Measurements from ENCODE around the gene PER1. TPM values are rescaled to one million over a fixed set of nuclear protein-coding genes. Genes with fewer than 3 reads are reported as not detected.

The PER1 gene
- total and polyA plus RNA-seq, 2 of the 13 experiments (the other 11 are each of a cell fraction or from before 2014, with no cell fraction given) = 2.6 to 3.6 TPM

DNA sequence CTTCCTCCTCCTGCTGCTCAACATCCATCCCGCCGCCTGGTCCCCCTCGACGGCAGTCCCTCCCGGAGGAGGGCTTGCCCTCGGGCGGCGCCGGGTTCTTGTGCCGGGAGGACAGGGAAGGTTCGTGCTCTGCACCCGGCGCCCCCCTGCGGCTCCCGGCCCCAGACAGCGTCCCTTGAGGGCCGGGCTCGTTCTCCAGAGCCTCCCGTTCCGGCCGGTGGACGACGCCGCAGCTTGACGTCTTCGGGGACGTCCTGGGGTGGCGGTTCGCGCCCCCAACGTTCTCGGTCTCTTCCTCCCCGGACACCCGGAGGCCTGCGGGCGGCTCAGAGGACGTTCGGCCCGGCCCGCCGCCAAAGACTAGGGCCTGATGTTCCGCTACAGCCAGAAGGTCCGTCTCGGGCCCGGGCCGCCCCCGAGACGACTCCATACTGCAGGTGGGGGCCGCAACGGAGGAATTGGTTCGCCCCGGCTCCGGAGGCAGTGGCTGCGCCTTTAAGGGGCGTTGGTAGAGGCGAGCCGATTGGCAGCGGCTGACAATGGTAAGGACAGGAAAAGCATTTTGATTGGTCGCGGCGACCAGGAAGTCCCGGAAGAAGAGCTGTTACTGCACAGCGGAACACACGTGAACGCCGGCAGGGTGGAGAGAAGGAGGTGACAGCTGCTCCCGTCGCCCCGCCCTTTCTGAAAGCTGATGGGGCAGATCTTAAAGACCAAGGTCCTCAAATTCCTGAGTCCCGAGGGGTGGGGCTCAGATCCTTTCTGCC lies 37.7 kb upstream of the PER1 start, which contains the start of gene BORCS6 (continued):
- TF ChIP-seq, protein P1, sequence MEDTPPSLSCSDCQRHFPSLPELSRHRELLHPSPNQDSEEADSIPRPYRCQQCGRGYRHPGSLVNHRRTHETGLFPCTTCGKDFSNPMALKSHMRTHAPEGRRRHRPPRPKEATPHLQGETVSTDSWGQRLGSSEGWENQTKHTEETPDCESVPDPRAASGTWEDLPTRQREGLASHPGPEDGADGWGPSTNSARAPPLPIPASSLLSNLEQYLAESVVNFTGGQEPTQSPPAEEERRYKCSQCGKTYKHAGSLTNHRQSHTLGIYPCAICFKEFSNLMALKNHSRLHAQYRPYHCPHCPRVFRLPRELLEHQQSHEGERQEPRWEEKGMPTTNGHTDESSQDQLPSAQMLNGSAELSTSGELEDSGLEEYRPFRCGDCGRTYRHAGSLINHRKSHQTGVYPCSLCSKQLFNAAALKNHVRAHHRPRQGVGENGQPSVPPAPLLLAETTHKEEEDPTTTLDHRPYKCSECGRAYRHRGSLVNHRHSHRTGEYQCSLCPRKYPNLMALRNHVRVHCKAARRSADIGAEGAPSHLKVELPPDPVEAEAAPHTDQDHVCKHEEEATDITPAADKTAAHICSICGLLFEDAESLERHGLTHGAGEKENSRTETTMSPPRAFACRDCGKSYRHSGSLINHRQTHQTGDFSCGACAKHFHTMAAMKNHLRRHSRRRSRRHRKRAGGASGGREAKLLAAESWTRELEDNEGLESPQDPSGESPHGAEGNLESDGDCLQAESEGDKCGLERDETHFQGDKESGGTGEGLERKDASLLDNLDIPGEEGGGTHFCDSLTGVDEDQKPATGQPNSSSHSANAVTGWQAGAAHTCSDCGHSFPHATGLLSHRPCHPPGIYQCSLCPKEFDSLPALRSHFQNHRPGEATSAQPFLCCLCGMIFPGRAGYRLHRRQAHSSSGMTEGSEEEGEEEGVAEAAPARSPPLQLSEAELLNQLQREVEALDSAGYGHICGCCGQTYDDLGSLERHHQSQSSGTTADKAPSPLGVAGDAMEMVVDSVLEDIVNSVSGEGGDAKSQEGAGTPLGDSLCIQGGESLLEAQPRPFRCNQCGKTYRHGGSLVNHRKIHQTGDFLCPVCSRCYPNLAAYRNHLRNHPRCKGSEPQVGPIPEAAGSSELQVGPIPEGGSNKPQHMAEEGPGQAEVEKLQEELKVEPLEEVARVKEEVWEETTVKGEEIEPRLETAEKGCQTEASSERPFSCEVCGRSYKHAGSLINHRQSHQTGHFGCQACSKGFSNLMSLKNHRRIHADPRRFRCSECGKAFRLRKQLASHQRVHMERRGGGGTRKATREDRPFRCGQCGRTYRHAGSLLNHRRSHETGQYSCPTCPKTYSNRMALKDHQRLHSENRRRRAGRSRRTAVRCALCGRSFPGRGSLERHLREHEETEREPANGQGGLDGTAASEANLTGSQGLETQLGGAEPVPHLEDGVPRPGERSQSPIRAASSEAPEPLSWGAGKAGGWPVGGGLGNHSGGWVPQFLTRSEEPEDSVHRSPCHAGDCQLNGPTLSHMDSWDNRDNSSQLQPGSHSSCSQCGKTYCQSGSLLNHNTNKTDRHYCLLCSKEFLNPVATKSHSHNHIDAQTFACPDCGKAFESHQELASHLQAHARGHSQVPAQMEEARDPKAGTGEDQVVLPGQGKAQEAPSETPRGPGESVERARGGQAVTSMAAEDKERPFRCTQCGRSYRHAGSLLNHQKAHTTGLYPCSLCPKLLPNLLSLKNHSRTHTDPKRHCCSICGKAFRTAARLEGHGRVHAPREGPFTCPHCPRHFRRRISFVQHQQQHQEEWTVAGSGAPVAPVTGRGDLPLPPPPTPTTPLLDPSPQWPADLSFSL (CRISPR knock-in tag; IDR thresholded peaks at IDR 0.05) = no peak
- TF ChIP-seq, protein P2, sequence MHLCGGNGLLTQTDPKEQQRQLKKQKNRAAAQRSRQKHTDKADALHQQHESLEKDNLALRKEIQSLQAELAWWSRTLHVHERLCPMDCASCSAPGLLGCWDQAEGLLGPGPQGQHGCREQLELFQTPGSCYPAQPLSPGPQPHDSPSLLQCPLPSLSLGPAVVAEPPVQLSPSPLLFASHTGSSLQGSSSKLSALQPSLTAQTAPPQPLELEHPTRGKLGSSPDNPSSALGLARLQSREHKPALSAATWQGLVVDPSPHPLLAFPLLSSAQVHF (CRISPR knock-in tag; IDR thresholded peaks at IDR 0.05) = no peak
- TF ChIP-seq, protein P3, sequence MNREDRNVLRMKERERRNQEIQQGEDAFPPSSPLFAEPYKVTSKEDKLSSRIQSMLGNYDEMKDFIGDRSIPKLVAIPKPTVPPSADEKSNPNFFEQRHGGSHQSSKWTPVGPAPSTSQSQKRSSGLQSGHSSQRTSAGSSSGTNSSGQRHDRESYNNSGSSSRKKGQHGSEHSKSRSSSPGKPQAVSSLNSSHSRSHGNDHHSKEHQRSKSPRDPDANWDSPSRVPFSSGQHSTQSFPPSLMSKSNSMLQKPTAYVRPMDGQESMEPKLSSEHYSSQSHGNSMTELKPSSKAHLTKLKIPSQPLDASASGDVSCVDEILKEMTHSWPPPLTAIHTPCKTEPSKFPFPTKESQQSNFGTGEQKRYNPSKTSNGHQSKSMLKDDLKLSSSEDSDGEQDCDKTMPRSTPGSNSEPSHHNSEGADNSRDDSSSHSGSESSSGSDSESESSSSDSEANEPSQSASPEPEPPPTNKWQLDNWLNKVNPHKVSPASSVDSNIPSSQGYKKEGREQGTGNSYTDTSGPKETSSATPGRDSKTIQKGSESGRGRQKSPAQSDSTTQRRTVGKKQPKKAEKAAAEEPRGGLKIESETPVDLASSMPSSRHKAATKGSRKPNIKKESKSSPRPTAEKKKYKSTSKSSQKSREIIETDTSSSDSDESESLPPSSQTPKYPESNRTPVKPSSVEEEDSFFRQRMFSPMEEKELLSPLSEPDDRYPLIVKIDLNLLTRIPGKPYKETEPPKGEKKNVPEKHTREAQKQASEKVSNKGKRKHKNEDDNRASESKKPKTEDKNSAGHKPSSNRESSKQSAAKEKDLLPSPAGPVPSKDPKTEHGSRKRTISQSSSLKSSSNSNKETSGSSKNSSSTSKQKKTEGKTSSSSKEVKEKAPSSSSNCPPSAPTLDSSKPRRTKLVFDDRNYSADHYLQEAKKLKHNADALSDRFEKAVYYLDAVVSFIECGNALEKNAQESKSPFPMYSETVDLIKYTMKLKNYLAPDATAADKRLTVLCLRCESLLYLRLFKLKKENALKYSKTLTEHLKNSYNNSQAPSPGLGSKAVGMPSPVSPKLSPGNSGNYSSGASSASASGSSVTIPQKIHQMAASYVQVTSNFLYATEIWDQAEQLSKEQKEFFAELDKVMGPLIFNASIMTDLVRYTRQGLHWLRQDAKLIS (CRISPR knock-in tag; IDR thresholded peaks at IDR 0.05) = no peak
- TF ChIP-seq BRCA1 (CRISPR knock-in tag; IDR thresholded peaks at IDR 0.05) = no peak; the same call in 1 of the 2 replicates
- no peak for TF ChIP-seq ZNF121 (CRISPR knock-in tag; IDR thresholded peaks at IDR 0.05)
- peak; percentile 7 for TF ChIP-seq TEAD3 (CRISPR knock-in tag; optimal IDR thresholded peaks at IDR 0.05; ENCODE audit: borderline replicate concordance)
- TF ChIP-seq ELF3 (CRISPR knock-in tag; IDR thresholded peaks at IDR 0.05) = peak; percentile 57; the same call in 1 of the 2 replicates
- TF ChIP-seq, protein P4, sequence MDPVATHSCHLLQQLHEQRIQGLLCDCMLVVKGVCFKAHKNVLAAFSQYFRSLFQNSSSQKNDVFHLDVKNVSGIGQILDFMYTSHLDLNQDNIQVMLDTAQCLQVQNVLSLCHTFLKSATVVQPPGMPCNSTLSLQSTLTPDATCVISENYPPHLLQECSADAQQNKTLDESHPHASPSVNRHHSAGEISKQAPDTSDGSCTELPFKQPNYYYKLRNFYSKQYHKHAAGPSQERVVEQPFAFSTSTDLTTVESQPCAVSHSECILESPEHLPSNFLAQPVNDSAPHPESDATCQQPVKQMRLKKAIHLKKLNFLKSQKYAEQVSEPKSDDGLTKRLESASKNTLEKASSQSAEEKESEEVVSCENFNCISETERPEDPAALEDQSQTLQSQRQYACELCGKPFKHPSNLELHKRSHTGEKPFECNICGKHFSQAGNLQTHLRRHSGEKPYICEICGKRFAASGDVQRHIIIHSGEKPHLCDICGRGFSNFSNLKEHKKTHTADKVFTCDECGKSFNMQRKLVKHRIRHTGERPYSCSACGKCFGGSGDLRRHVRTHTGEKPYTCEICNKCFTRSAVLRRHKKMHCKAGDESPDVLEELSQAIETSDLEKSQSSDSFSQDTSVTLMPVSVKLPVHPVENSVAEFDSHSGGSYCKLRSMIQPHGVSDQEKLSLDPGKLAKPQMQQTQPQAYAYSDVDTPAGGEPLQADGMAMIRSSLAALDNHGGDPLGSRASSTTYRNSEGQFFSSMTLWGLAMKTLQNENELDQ (CRISPR knock-in tag; IDR thresholded peaks at IDR 0.05; ENCODE audit: borderline replicate concordance) = no peak
- TF ChIP-seq SRSF4 (IDR thresholded peaks at IDR 0.05; ENCODE audit: low read depth, low read length, poor library complexity, severe bottlenecking) = no peak
- TF ChIP-seq NFKB2 (CRISPR knock-in tag; IDR thresholded peaks at IDR 0.05; ENCODE audit: borderline replicate concordance) = no peak
- 0 out of 2 replicates have a peak, but pooled peaks have one; percentile 49 for TF ChIP-seq ZNF839 (CRISPR knock-in tag; IDR thresholded peaks at IDR 0.05; ENCODE audit: borderline replicate concordance)
- TF ChIP-seq ZNF879 (CRISPR knock-in tag; IDR thresholded peaks at IDR 0.05) = no peak
- TF ChIP-seq ZEB1 (IDR thresholded peaks at IDR 0.05; ENCODE audit: insufficient replicate concordance, low read depth) = no peak
- peak; percentile 84 for TF ChIP-seq SRSF1 (optimal IDR thresholded peaks at IDR 0.05; ENCODE audit: low read depth, low read length)
- no peak for TF ChIP-seq ZSCAN22 (CRISPR knock-in tag; IDR thresholded peaks at IDR 0.05)
- TF ChIP-seq KLF13 (CRISPR knock-in tag; IDR thresholded peaks at IDR 0.05) = no peak

All from HepG2 (cell line).